Liver (tissue), 9 donors: ENCODE measurements around the gene MAOB. TPM values are rescaled to one million over a fixed set of nuclear protein-coding genes. Genes with fewer than 3 reads are reported as not detected.

Source experiments
- DNase-seq: peaks from one replicate; pipeline ENCODE4 v3.0.0-alpha.2; 2017; ENCODE audit warnings: low spot score
- H3K27ac ChIP-seq, 2 donors: one replicate each; pipeline ENCODE4 v1.7.0; 2013; ENCODE audit warnings: inconsistent platforms in 2 of 2, low read length in 2 of 2, control low read depth in 1 of 2, low read depth in 1 of 2, mild to moderate bottlenecking in 1 of 2
- H3K27me3 ChIP-seq, 4 donors: one replicate each; pipeline versions ENCODE4 v1.6.1 to v1.7.0; 2013; ENCODE audit warnings: low read length in 3 of 4, inconsistent platforms in 1 of 4, mild to moderate bottlenecking in 1 of 4, moderate library complexity in 1 of 4; ENCODE audit not compliant: control insufficient read depth in 4 of 4, insufficient read depth in 4 of 4
- H3K36me3 ChIP-seq, 4 donors: one replicate each; pipeline versions ENCODE4 v1.6.1 to v1.7.0; 2013; ENCODE audit warnings: low read length in 3 of 4, mild to moderate bottlenecking in 3 of 4, low read depth in 1 of 4, moderate library complexity in 1 of 4; ENCODE audit not compliant: control insufficient read depth in 4 of 4, insufficient read depth in 3 of 4
- H3K4me1 ChIP-seq, 4 donors: one replicate each; pipeline versions ENCODE4 v1.6.1 to v1.7.0; 2013; ENCODE audit warnings: low read length in 3 of 4, mild to moderate bottlenecking in 3 of 4, moderate library complexity in 1 of 4; ENCODE audit not compliant: control insufficient read depth in 4 of 4, insufficient read depth in 4 of 4
- H3K4me3 ChIP-seq, 3 donors: one replicate each; pipeline versions ENCODE4 v1.6.1 to v1.7.0; 2013; ENCODE audit warnings: low read length in 3 of 3, control low read depth in 1 of 3, low read depth in 1 of 3, mild to moderate bottlenecking in 1 of 3
- H3K9ac ChIP-seq, 2 donors: one replicate each; pipeline ENCODE4 v1.7.0; 2013; ENCODE audit warnings: low read length in 2 of 2, mild to moderate bottlenecking in 2 of 2, moderate library complexity in 2 of 2, control low read depth in 1 of 2, low read depth in 1 of 2
- H3K9me3 ChIP-seq, 4 donors: one replicate each; pipeline versions ENCODE4 v1.6.1 to v1.7.0; 2013; ENCODE audit warnings: low read length in 3 of 4; ENCODE audit not compliant: control insufficient read depth in 4 of 4
- ATF3 ChIP-seq: IDR thresholded peaks from 2 replicates; pipeline ENCODE4 v1.6.1; 2016; ENCODE audit warnings: antibody characterized with exemption
- CTCF ChIP-seq: fragments of 150-350 bp; IDR thresholded peaks from 2 replicates; pipeline ENCODE4 v1.5.1; 2017; ENCODE audit warnings: improper control_type of control experiment, low read depth, low read length; ENCODE audit not compliant: missing input control
- FOXA1 ChIP-seq: IDR thresholded peaks from 2 replicates; pipeline ENCODE4 v1.6.1; 2016; ENCODE audit warnings: antibody characterized with exemption
- FOXA2 ChIP-seq: IDR thresholded peaks from 2 replicates; pipeline ENCODE4 v1.6.1; 2016; ENCODE audit warnings: antibody characterized with exemption
- GABPA ChIP-seq, 2 donors: IDR thresholded peaks in 1 of 2; conservative IDR thresholded peaks in 1 of 2; 2 replicates each; pipeline ENCODE4 v1.6.1; 2016; ENCODE audit warnings: antibody characterized with exemption in 2 of 2, mild to moderate bottlenecking in 1 of 2, moderate library complexity in 1 of 2
- HNF4A ChIP-seq, 2 donors: conservative IDR thresholded peaks; 2 replicates each; pipeline ENCODE4 v1.6.1; 2016; ENCODE audit warnings: antibody characterized with exemption in 2 of 2, mild to moderate bottlenecking in 2 of 2
- HNF4G ChIP-seq: IDR thresholded peaks from 2 replicates; pipeline ENCODE4 v1.6.1; 2016; ENCODE audit warnings: antibody characterized with exemption
- JUND ChIP-seq, 2 donors: IDR thresholded peaks; 2 replicates each; pipeline ENCODE4 v1.6.1; 2016; ENCODE audit warnings: antibody characterized with exemption in 2 of 2
- MAX ChIP-seq: IDR thresholded peaks from 2 replicates; pipeline ENCODE4 v1.6.1; 2016; ENCODE audit warnings: antibody characterized with exemption
- RAD21 ChIP-seq, 2 donors: IDR thresholded peaks; 2 replicates each; pipeline ENCODE4 v1.6.1; 2016; ENCODE audit warnings: antibody characterized with exemption in 2 of 2, mild to moderate bottlenecking in 2 of 2
- REST ChIP-seq: IDR thresholded peaks from 2 replicates; pipeline ENCODE4 v1.6.1; 2016; ENCODE audit warnings: antibody characterized with exemption, mild to moderate bottlenecking
- TAF1 ChIP-seq: conservative IDR thresholded peaks from 2 replicates; pipeline ENCODE4 v1.6.1; 2016; ENCODE audit warnings: antibody characterized with exemption, mild to moderate bottlenecking
- YY1 ChIP-seq: IDR thresholded peaks from 2 replicates; pipeline ENCODE4 v1.6.1; 2016; ENCODE audit warnings: antibody characterized with exemption, mild to moderate bottlenecking
- polyA plus RNA-seq, 2 donors: library from polyadenylated mRNA; stranded (reverse) in 1 of 2; unstranded in 1 of 2; fragments of 200-250 nt in 1 of 2; fragments of >200 nt in 1 of 2; fragmentation: Nextera tagmentation in 1 of 2; extraction: Ambion mirVana in 1 of 2; gene quantifications; one replicate each; pipeline versions ENCODE4 v1.2.1 to v1.2.3, GENCODE V29; 2013 to 2015
- total RNA-seq, 2 donors: library from RNA; depleted of rRNA; stranded (reverse); fragments of >200 nt; gene quantifications; one replicate each; pipeline ENCODE4 v1.2.3, GENCODE V29; 2014
- donor health status: healthy.
- donor health status: healthy.
- donor health status: healthy.
- donor health status: healthy.
- donor health status: healthy.

The MAOB gene
- total and polyA plus RNA-seq, 4 donors, result 34.0 to 96.3 (median 72.6) TPM

- H3K27me3 ChIP-seq, result no peaks in the 10 kb centered on the region
- H3K36me3 ChIP-seq, result peaks cover 0 to 2% (median 0%) of the 10 kb centered on the region in 4 donors
- DNase-seq, result no peak
- H3K4me3 ChIP-seq, result no peak overlapping the region
- TF ChIP-seq FOXA1, result no peak
- TF ChIP-seq JUND (IDR thresholded peaks at IDR 0.05), result no peak
- TF ChIP-seq CTCF, result no peak
- TF ChIP-seq FOXA2, result no peak
- no peak for TF ChIP-seq ATF3
- TF ChIP-seq REST, result no peak
- no peak for TF ChIP-seq HNF4G
- no peak for TF ChIP-seq TAF1
- TF ChIP-seq MAX, result no peak
- no peak for TF ChIP-seq HNF4A (conservative IDR thresholded peaks at IDR 0.05)
- no peak for TF ChIP-seq RAD21 (IDR thresholded peaks at IDR 0.05)
- no peak for TF ChIP-seq GABPA (IDR thresholded peaks at IDR 0.05 in 1 of 2, conservative IDR thresholded peaks at IDR 0.05 in 1 of 2)
- TF ChIP-seq YY1, result no peak
- H3K27ac ChIP-seq, result no peak overlapping the region
- peaks cover 0 to 1% (median 0%) of the 10 kb centered on the region in 4 donors for H3K4me1 ChIP-seq
- H3K9ac ChIP-seq, result no peak overlapping the region
- H3K9me3 ChIP-seq, result no peaks in the 10 kb centered on the region
Observed at GRCh38 chrX:43809463-43809862, 72.8 kb downstream of the MAOB start.

GRCh38 chrX:43808231-43808630 lies 74.0 kb downstream of the MAOB start:
- TF ChIP-seq HNF4A (conservative IDR thresholded peaks at IDR 0.05) (no peak), RAD21 (IDR thresholded peaks at IDR 0.05) (no peak), MAX (no peak), JUND (IDR thresholded peaks at IDR 0.05) (no peak)

More at GRCh38 chrX:43808231-43808630, 74.0 kb downstream of the MAOB start:
- Histone ChIP-seq H3K4me3 (no peak overlapping the region), H3K36me3 (no peaks in the 10 kb centered on the region), H3K4me1 (peaks cover 0 to 1% (median 0%) of the 10 kb centered on the region in 4 donors), H3K9ac (no peak overlapping the region), H3K27me3 (no peaks in the 10 kb centered on the region), H3K27ac (no peak overlapping the region), H3K9me3 (no peaks in the 10 kb centered on the region)
- DNase-seq, result no peak
